ENCODE results near the gene TRPC6. TPM values are rescaled to one million over a fixed set of nuclear protein-coding genes. Genes with fewer than 3 reads are reported as not detected.

Gene TRPC6
- total and polyA plus RNA-seq, 9 of the 15 experiments (the other 6 are each of a cell fraction or from before 2014, with no cell fraction given) = not detected

- ChIA-PET CTCF (ENCODE audit: low intra/inter-chr PET ratio) (no interaction called here), POLR2A (no interaction called here)
- in situ Hi-C loops (cut with MboI) = no loop called here
- Histone ChIP-seq H3K79me2 (ENCODE audit: control insufficient read depth, insufficient read depth, low read length) (no peaks in the 10 kb centered on the region), H3K27me3 (ENCODE audit: control insufficient read depth in 2 of 2, insufficient read depth in 2 of 2, low read length in 2 of 2) (no peaks in the 10 kb centered on the region), H3K27ac (ENCODE audit: extremely low read depth, low read depth, low read length) (no peak overlapping the region), H3K4me1 (replicated peaks in 1 of 2; ENCODE audit: control insufficient read depth in 2 of 2, insufficient read depth in 2 of 2, low read length in 2 of 2) (no peaks in the 10 kb centered on the region), H4K20me1 (replicated peaks; ENCODE audit: control insufficient read depth, insufficient read depth, low read length) (no peaks in the 10 kb centered on the region), H3K9me3 (replicated peaks; ENCODE audit: control insufficient read depth, insufficient read depth, low read depth, low read length) (no peaks in the 10 kb centered on the region), H3K9me1 (ENCODE audit: control insufficient read depth, insufficient read depth, low read length) (no peaks in the 10 kb centered on the region), H3K4me2 (ENCODE audit: insufficient read depth, low read length) (no peak overlapping the region), H3K36me3 (ENCODE audit: control insufficient read depth, insufficient read depth, low read length) (no peaks in the 10 kb centered on the region), H2AFZ (ENCODE audit: low read depth, low read length) (no peak overlapping the region), H3K9ac (ENCODE audit: insufficient read depth in 1 of 2, low read depth in 2 of 2, low read length in 2 of 2) (no peak overlapping the region), H3K4me3 (no peak overlapping the region)
- no TSS peak for BruUV-seq (replicated peaks)
- intact Hi-C loops (cut with micrococcal nuclease) = no loop called here
- no peak for DNase-seq (ENCODE audit: extremely low read depth in 1 of 4, low spot score in 3 of 4)
- 5% methylated on average over 32 of the region's 35 CpGs for WGBS (ENCODE audit: insufficient coverage, low coverage, missing lambda C conversion rate)
- no peak for FAIRE-seq
- no peak for ATAC-seq
- TF ChIP-seq ZBTB2 (IDR thresholded peaks at IDR 0.05) = no peak
- no peak for TF ChIP-seq TBL1XR1 (IDR thresholded peaks at IDR 0.05; ENCODE audit: low read length in 2 of 2)
- no peak for TF ChIP-seq ZNF354B (CRISPR knock-in tag; IDR thresholded peaks at IDR 0.05)
- no peak for TF ChIP-seq GTF2A2 (tag; IDR thresholded peaks at IDR 0.05)
- TF ChIP-seq CBX2 (IDR thresholded peaks at IDR 0.05; ENCODE audit: insufficient read depth, low read length, poor library complexity, severe bottlenecking) = no peak
- TF ChIP-seq HES1 (IDR thresholded peaks at IDR 0.05; ENCODE audit: low read depth) = no peak
- no peak for TF ChIP-seq ZNF644 (tag; IDR thresholded peaks at IDR 0.05; ENCODE audit: low read depth)
- no peak for TF ChIP-seq HDAC8 (tag; IDR thresholded peaks at IDR 0.05)
- no peak for TF ChIP-seq WHSC1 (IDR thresholded peaks at IDR 0.05; ENCODE audit: low read length)
- no peak for TF ChIP-seq ZBTB34 (CRISPR knock-in tag; IDR thresholded peaks at IDR 0.05)
- TF ChIP-seq FOXJ3 (CRISPR knock-in tag; IDR thresholded peaks at IDR 0.05) = no peak
- TF ChIP-seq CREB3L1 (IDR thresholded peaks at IDR 0.05; ENCODE audit: borderline replicate concordance, low read depth) = no peak
- TF ChIP-seq SPI1 (IDR thresholded peaks at IDR 0.05; ENCODE audit: borderline replicate concordance, low read depth, low read length) = no peak
- no peak for TF ChIP-seq GTF2F1 (IDR thresholded peaks at IDR 0.05; ENCODE audit: low read depth, low read length)
- TF ChIP-seq SIX5 (IDR thresholded peaks at IDR 0.05; ENCODE audit: borderline replicate concordance in 1 of 2, insufficient read depth in 1 of 2, low read depth in 1 of 2, low read length in 2 of 2) = no peak
- no peak for TF ChIP-seq RFX1 (IDR thresholded peaks at IDR 0.05)
- no peak for TF ChIP-seq NR3C1 (CRISPR knock-in tag; IDR thresholded peaks at IDR 0.05)
- TF ChIP-seq MAX (CRISPR knock-in tag; IDR thresholded peaks at IDR 0.05) = no peak
- TF ChIP-seq HDAC2 (IDR thresholded peaks at IDR 0.05) = no peak
These were observed 1.4 kb downstream of the TRPC6 start for GRCh38 chr11:101582236-101582988.

All from K562 (cell line).